ENCODE measurements around the gene PRRT2.

Gene PRRT2

GRCh38 chr16:29821643-29822115, 9.7 kb downstream of the PRRT2 start:
- CTCF ChIA-PET, result interaction anchor here (0.7 to 10.3 kb wide), 6 partner anchors 13 to 210 kb away, joined by 3 to 99 read pairs (median 8); partner anchors contain the start of genes CDIPT and TLCD3B
- POLR2A ChIA-PET, result interaction anchor here (0.6 to 4.4 kb wide), 3 partner anchors 10 to 145 kb away, joined by 3 to 19 read pairs (median 3); partner anchors contain the start of gene MAZ
- TF ChIP-seq CTCF (IDR thresholded peaks at IDR 0.05; ENCODE audit: insufficient read depth, low read length, missing control alignments), result no peak
- no peak for DNase-seq (ENCODE audit: low read depth, low spot score)
- peak overlapping the region; percentile 92 for H3K4me3 ChIP-seq (ENCODE audit: low read depth, low read length)

- CTCF ChIA-PET, result interaction anchor here (1.0 to 10.3 kb wide), 6 partner anchors 8 to 181 kb away, joined by 3 to 99 read pairs (median 5); partner anchors contain the start of gene PAGR1
Measured at GRCh38 chr16:29824589-29825144, 12.7 kb downstream of the PRRT2 start.

GRCh38 chr16:29825145-29826044, 13.4 kb downstream of the PRRT2 start:
- peak overlapping the region; percentile 23 for H3K4me3 ChIP-seq (ENCODE audit: low read depth, low read length)
- no peak for TF ChIP-seq CTCF (IDR thresholded peaks at IDR 0.05; ENCODE audit: insufficient read depth, low read length, missing control alignments)
- POLR2A ChIA-PET, result interaction anchor here (0.7 to 2.3 kb wide), 4 partner anchors 10 to 164 kb away, joined by 3 to 11 read pairs (median 4); partner anchors contain the start of genes ASPHD1 and PAGR1
- CTCF ChIA-PET, result interaction anchor here (1.4 to 10.3 kb wide), 5 partner anchors 8 to 27 kb away, joined by 3 to 99 read pairs (median 6); partner anchors contain the start of gene PAGR1
- no peak for DNase-seq (ENCODE audit: low read depth, low spot score)

More at GRCh38 chr16:29824589-29825144, 12.7 kb downstream of the PRRT2 start:
- H3K4me3 ChIP-seq (ENCODE audit: low read depth, low read length), result peak overlapping the region; percentile 23
- no peak for TF ChIP-seq CTCF (IDR thresholded peaks at IDR 0.05; ENCODE audit: insufficient read depth, low read length, missing control alignments)
- DNase-seq (ENCODE audit: low read depth, low spot score), result no peak
- POLR2A ChIA-PET, result interaction anchor here (0.7 to 2.3 kb wide), 5 partner anchors 9 to 165 kb away, joined by 3 to 11 read pairs (median 5); partner anchors contain the start of genes ASPHD1 and PAGR1

GRCh38 chr16:29826342-29826695, 14.3 kb downstream of the PRRT2 start:
- ChIA-PET CTCF (interaction anchor here (1.0 to 10.3 kb wide), 5 partner anchors 9 to 196 kb away, joined by 3 to 99 read pairs (median 5); partner anchors contain the start of gene C16orf92), POLR2A (interaction anchor here (0.6 to 2.3 kb wide), 4 partner anchors 11 to 147 kb away, joined by 3 to 11 read pairs (median 4); partner anchors contain the start of gene PAGR1)
- no peak for TF ChIP-seq CTCF (IDR thresholded peaks at IDR 0.05; ENCODE audit: insufficient read depth, low read length, missing control alignments)
- no peak overlapping the region for H3K4me3 ChIP-seq (ENCODE audit: low read depth, low read length)
- DNase-seq (ENCODE audit: low read depth, low spot score), result no peak

- CTCF ChIA-PET, result no interaction called here
- no peak overlapping the region for H3K4me3 ChIP-seq (ENCODE audit: low read depth, low read length)
- POLR2A ChIA-PET, result interaction anchor here (0.7 kb wide), 1 partner anchor 11 kb away, joined by 3 read pairs; no protein-coding TSS in a partner anchor
Measured at GRCh38 chr16:29830774-29831173, 18.8 kb downstream of the PRRT2 start.

More at GRCh38 chr16:29830774-29831173, 18.8 kb downstream of the PRRT2 start:
- TF ChIP-seq CTCF (IDR thresholded peaks at IDR 0.05; ENCODE audit: insufficient read depth, low read length, missing control alignments), result no peak
- DNase-seq (ENCODE audit: low read depth, low spot score), result no peak
